GM12801 (cell line): ENCODE results near the gene DOCK3.

ENCODE experiments used
- TF ChIP-seq, protein P1 (sequence below): IDR thresholded peaks from one replicate; pipeline ENCODE4 v1.5.1; 2011; ENCODE audit warnings: control low read depth; ENCODE audit not compliant: insufficient read length; ENCODE audit errors: extremely low read depth

The DOCK3 gene

DNA sequence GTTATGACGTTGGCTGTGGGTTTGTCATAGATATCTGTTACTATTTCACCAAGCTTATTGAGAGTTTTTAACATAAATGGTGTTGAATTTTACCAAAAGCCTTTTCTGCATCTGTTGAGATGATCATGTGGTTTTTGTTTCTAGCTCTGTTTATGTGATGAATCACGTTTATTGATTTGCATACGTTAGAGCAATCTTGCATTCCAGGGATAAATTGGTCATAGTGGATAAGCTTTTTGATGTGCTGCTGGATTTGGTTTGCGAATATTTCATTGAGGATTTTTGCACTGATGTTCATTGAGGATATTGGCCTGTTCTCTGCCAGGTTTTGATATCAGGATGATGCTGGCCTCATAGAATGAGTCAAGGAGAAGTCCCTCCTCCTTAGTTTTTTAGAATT lies 117.8 kb downstream of the DOCK3 start:
- TF ChIP-seq, protein P1, sequence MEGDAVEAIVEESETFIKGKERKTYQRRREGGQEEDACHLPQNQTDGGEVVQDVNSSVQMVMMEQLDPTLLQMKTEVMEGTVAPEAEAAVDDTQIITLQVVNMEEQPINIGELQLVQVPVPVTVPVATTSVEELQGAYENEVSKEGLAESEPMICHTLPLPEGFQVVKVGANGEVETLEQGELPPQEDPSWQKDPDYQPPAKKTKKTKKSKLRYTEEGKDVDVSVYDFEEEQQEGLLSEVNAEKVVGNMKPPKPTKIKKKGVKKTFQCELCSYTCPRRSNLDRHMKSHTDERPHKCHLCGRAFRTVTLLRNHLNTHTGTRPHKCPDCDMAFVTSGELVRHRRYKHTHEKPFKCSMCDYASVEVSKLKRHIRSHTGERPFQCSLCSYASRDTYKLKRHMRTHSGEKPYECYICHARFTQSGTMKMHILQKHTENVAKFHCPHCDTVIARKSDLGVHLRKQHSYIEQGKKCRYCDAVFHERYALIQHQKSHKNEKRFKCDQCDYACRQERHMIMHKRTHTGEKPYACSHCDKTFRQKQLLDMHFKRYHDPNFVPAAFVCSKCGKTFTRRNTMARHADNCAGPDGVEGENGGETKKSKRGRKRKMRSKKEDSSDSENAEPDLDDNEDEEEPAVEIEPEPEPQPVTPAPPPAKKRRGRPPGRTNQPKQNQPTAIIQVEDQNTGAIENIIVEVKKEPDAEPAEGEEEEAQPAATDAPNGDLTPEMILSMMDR, result no peak

DNA sequence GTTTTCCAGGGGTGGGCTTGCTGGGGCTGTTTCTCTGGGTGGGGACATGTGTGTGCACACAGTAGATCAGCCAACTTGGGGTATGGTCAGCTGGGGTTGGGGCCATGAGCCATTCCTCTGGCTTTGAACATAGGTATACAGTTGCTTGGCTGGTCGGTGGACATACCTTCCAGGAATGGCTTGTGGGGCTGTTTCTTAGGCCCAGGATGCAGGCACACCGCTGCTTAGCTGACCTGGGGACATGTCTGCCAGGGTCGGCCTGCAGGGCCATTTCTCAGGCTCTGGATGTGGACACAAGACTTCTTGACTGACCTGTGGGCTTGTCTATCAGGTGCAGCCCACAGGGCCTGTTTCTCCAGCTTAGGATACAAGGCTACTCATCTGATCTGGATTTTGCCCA lies 130.6 kb downstream of the DOCK3 start:
- TF ChIP-seq, protein P1, result no peak

DNA sequence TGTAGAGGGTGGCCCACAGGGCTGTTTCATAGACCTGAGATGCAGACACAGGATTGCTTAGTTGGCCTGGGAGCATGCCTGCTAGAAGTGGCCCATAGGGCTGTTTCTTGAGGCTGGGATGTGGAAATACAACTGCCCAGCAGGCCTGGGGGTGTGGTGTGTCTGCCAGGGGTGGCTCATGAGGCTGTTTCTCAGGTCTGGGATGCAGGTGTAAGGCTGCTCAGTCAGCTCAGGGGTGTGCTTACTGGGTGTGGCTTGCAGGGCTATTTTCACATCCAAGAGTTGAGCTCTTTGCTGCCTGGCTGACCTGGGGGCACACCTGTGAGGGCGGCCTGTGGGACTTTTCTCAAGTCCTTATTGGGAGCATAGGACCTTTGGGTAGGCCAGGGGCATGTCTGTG lies 131.3 kb downstream of the DOCK3 start:
- TF ChIP-seq, protein P1, result no peak

DNA sequence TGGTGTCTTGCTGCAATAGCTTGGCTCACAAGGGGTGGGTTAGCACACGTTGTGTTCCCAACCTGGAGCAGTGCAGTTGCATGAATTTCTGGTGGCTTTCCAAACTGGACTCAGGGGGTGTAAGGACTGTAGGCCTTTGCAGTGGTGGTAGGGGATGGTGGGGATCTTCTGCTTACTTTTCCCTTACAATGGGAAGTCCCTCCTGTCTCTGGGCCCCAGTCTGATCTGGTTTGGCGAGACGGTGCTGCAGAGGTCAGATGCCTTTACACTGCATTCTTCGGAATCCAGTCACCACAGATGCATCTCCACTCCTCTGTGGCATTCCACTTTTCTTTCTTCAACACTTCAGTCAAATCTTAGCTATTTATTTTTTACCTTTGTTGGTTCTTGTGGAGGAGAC lies 132.1 kb downstream of the DOCK3 start:
- TF ChIP-seq, protein P1, result no peak

DNA sequence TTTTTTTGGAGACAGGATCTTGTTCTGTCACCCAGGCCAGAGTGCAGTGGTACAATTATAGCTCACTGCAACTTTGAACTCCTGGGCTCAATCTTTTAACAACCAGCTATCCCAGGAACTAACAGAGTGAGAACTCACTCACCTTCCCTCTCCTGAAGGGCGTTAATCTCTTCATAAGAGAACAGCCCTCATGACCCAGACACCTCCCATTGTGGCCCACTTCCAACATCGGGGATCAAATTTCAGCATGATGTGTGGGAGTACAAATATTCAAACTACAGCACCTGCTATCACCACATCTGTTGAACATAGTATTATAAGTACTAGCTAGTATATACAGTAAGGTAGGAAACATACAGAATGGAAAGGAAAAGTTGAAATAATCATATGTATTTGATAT lies 132.5 kb downstream of the DOCK3 start:
- TF ChIP-seq, protein P1, result no peak

DNA sequence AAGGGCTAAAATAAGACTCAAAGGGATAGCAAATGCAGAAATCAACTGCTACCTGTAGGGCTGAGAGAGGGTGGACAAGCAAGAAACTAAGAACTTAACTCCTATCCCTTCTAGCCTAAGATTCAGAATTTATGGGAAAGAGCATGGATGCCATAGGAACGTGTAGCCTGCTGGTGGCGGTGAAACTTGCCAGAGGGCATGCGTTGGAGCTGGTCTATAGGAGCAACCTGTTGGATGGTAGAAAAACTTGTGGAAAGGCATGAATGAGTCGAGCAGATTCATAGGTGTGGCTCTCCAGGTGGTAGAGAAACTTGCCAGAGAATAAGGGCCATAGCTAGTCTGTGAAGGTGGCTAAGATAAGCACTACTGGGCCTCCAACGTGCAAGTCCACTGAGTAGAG lies 137.2 kb downstream of the DOCK3 start:
- TF ChIP-seq, protein P1, result no peak

DNA sequence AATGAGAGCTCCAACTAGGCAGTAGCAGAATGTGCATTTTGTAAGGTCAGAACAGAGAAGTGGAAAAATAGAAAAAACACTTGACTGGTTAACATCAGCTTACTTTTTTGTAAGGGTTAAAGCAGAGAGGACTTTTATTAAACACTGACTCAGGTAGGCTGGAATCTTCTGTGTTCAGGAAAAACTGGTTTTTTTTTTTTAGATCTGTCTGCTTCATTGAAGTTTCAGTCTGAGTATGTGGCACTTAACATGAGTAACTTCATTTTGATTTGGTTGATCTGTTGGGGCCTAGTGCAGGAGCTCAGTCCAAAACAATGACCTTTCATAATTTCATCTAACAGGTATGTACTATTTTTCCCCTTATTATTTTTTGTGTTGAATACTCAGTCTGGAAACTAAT lies 141.1 kb downstream of the DOCK3 start:
- TF ChIP-seq, protein P1, result no peak

DNA sequence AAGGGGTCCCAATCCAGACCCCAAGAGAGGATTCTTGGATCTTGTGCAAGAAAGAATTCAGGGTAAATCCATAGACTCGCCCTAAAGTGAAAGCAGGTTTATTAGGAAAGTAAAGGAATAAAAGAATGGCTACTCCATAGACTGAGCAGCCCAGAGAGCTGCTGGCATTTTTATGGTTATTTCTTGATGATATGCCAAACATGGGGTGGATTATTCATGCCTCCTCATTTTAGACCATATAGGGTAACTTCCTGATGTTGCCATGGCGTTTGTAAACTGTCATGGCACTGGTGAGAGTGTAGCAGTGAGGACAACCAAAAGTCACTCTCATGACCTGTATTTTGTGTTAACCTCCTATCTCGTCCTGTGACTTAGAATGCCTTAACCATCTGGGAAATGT lies 142.2 kb downstream of the DOCK3 start:
- TF ChIP-seq, protein P1, result no peak
